Thyroid gland (tissue), 4 donors: Measurements from ENCODE around the gene F8. TPM values are rescaled to one million over a fixed set of nuclear protein-coding genes. Genes with fewer than 3 reads are reported as not detected.

ENCODE experiments used
- DNase-seq, 2 donors: peaks; one replicate each; pipeline ENCODE4 v3.0.0-alpha.2; 2019
- H3K27ac ChIP-seq, 3 donors: fragments of 200-600 bp; sonication (generic); 1 replicate in 2 of 3; 2 replicates in 1 of 3; pipeline ENCODE4 v1.5.1; 2016 to 2019; ENCODE audit warnings: mild to moderate bottlenecking in 1 of 3, moderate library complexity in 1 of 3
- H3K27me3 ChIP-seq: fragments of 200-600 bp; sonication (generic); one replicate; pipeline ENCODE4 v1.5.1; 2019
- H3K36me3 ChIP-seq, 2 donors: fragments of 200-600 bp; sonication (generic); one replicate each; pipeline ENCODE4 v1.5.1; 2016 to 2019
- H3K4me1 ChIP-seq, 2 donors: fragments of 200-600 bp; sonication (generic); one replicate each; pipeline ENCODE4 v1.5.1; 2017 to 2019
- H3K4me3 ChIP-seq, 3 donors: fragments of 200-600 bp; sonication (generic); replicated peaks in 1 of 3; 1 replicate in 2 of 3; 2 replicates in 1 of 3; pipeline ENCODE4 v1.5.1; 2016; ENCODE audit warnings: mild to moderate bottlenecking in 1 of 3
- H3K9me3 ChIP-seq: fragments of 200-600 bp; sonication (generic); one replicate; pipeline ENCODE4 v1.5.1; 2017
- CTCF ChIP-seq, 6 experiments: fragments of 200-600 bp in 3 of 6; fragments of 450-650 bp in 3 of 6; sonication (generic) in 3 of 6; IDR thresholded peaks; one replicate each; pipeline ENCODE4 v1.5.1; 2016 to 2019; ENCODE audit warnings: antibody characterized with exemption in 6 of 6, mild to moderate bottlenecking in 2 of 6, inconsistent platforms in 1 of 6, moderate library complexity in 1 of 6
- POLR2A ChIP-seq, 2 donors: fragments of 450-650 bp; IDR thresholded peaks; one replicate each; pipeline ENCODE4 v1.6.1; 2017; ENCODE audit warnings: antibody characterized with exemption in 2 of 2, mild to moderate bottlenecking in 2 of 2, moderate library complexity in 1 of 2
- WGBS, 2 donors: methylation state at CpG; one replicate each; pipeline ENCODE4 v1.1.5; 2017; 5-methylcytosine and 5-hydroxymethylcytosine counted together
- intact Hi-C: fragments of 100-400 bp; cut with DNase I; formaldehyde crosslinking; loops from one replicate; pipeline ENCODE4 v1.15.1; 2023
- total RNA-seq, 4 donors: library from RNA; depleted of rRNA; stranded (reverse); fragments of >200 nt; gene quantifications; one replicate each; pipeline ENCODE4 v1.2.3, GENCODE V29; 2016

Gene F8
- total RNA-seq, 4 donors from 2014 or later = 17.3 to 43.1 (median 29.3) TPM

- no peak overlapping the region for H3K4me3 ChIP-seq
- peaks cover 0 to 5% of the 10 kb centered on the region in 2 donors for H3K4me1 ChIP-seq
- no peak for DNase-seq
- no peaks in the 10 kb centered on the region for H3K27me3 ChIP-seq
- TF ChIP-seq CTCF (IDR thresholded peaks at IDR 0.05) (no peak), POLR2A (IDR thresholded peaks at IDR 0.05) (no peak)
- no peak overlapping the region for H3K27ac ChIP-seq
- H3K36me3 ChIP-seq = no peaks in the 10 kb centered on the region
- no peaks in the 10 kb centered on the region for H3K9me3 ChIP-seq
- intact Hi-C loops = no loop called here
- WGBS, 2 donors = 50 to 83% methylated on average over 3 of the region's 3 CpGs
Observed at GRCh38 chrX:154991039-154991438, 31.5 kb downstream of the F8 start.

GRCh38 chrX:154990496-154990895 lies 32.0 kb downstream of the F8 start:
- Histone ChIP-seq H3K27me3 (no peaks in the 10 kb centered on the region), H3K36me3 (no peaks in the 10 kb centered on the region), H3K9me3 (no peaks in the 10 kb centered on the region), H3K4me3 (no peak overlapping the region), H3K27ac (no peak overlapping the region), H3K4me1 (peaks cover 0 to 5% of the 10 kb centered on the region in 2 donors)
- intact Hi-C loops = no loop called here
- no peak for TF ChIP-seq POLR2A (IDR thresholded peaks at IDR 0.05)
- TF ChIP-seq CTCF (IDR thresholded peaks at IDR 0.05) = no peak
- 77 to 92% methylated on average over 3 of the region's 3 CpGs for WGBS, 2 donors
- no peak for DNase-seq

- H3K27ac ChIP-seq = no peak overlapping the region
- 84% methylated on average over 3 of the region's 3 CpGs for WGBS, 2 donors
- H3K27me3 ChIP-seq = no peaks in the 10 kb centered on the region
- H3K4me3 ChIP-seq = no peak overlapping the region
- intact Hi-C loops = no loop called here
- no peaks in the 10 kb centered on the region for H3K36me3 ChIP-seq
- DNase-seq = no peak
- H3K9me3 ChIP-seq = no peaks in the 10 kb centered on the region
- H3K4me1 ChIP-seq = peaks cover 0 to 5% of the 10 kb centered on the region in 2 donors
- TF ChIP-seq CTCF (IDR thresholded peaks at IDR 0.05) = no peak
- TF ChIP-seq POLR2A (IDR thresholded peaks at IDR 0.05) = no peak
Observed at GRCh38 chrX:154988719-154989118, 33.8 kb downstream of the F8 start.

- intact Hi-C loops = no loop called here
- DNase-seq = no peak
- H3K4me1 ChIP-seq = peaks cover 0 to 5% of the 10 kb centered on the region in 2 donors
- no peak overlapping the region for H3K4me3 ChIP-seq
- H3K9me3 ChIP-seq = no peaks in the 10 kb centered on the region
- TF ChIP-seq CTCF (IDR thresholded peaks at IDR 0.05) = no peak
- TF ChIP-seq POLR2A (IDR thresholded peaks at IDR 0.05) = no peak
- H3K27me3 ChIP-seq = no peaks in the 10 kb centered on the region
- no peaks in the 10 kb centered on the region for H3K36me3 ChIP-seq
- H3K27ac ChIP-seq = no peak overlapping the region
- 46 to 62% methylated on average over 3 of the region's 3 CpGs for WGBS, 2 donors
Observed at GRCh38 chrX:154987940-154988339, 34.6 kb downstream of the F8 start.

GRCh38 chrX:154986826-154987575 lies 35.5 kb downstream of the F8 start:
- no peak for TF ChIP-seq POLR2A (IDR thresholded peaks at IDR 0.05)
- TF ChIP-seq CTCF (IDR thresholded peaks at IDR 0.05) = no peak
- H3K4me3 ChIP-seq = no peak overlapping the region
- H3K9me3 ChIP-seq = no peaks in the 10 kb centered on the region
- H3K27ac ChIP-seq = no peak overlapping the region
- H3K36me3 ChIP-seq = no peaks in the 10 kb centered on the region
- 76 to 80% methylated on average over 3 of the region's 3 CpGs for WGBS, 2 donors
- no peak for DNase-seq
- no peaks in the 10 kb centered on the region for H3K27me3 ChIP-seq
- intact Hi-C loops = no loop called here
- peaks cover 0 to 5% of the 10 kb centered on the region in 2 donors for H3K4me1 ChIP-seq
